HUES64 (cell line): Measurements from ENCODE around the gene GM2A.

Experiments
- H3K27ac ChIP-seq: 2 replicates; pipeline ENCODE4 v1.7.0; 2013; ENCODE audit warnings: low read depth, low read length, inconsistent platforms
- H3K27me3 ChIP-seq: 2 replicates; pipeline ENCODE4 v1.6.1; 2013; ENCODE audit warnings: mild to moderate bottlenecking, low read length; ENCODE audit not compliant: insufficient read depth
- H3K36me3 ChIP-seq: 2 replicates; pipeline ENCODE4 v1.6.1; 2013; ENCODE audit warnings: mild to moderate bottlenecking, low read length; ENCODE audit not compliant: insufficient read depth
- H3K4me1 ChIP-seq: 2 replicates; pipeline ENCODE4 v1.6.1; 2013; ENCODE audit warnings: mild to moderate bottlenecking, low read length, moderate library complexity; ENCODE audit not compliant: insufficient read depth
- H3K4me3 ChIP-seq: 2 replicates; pipeline ENCODE4 v1.5.1; 2013; ENCODE audit warnings: mild to moderate bottlenecking, low read length, moderate library complexity
- H3K9ac ChIP-seq: 2 replicates; pipeline ENCODE4 v1.6.1; 2013; ENCODE audit warnings: mild to moderate bottlenecking, low read depth, low read length
- H3K9me3 ChIP-seq: 2 replicates; pipeline ENCODE4 v1.6.1; 2013; ENCODE audit warnings: low read depth, low read length; ENCODE audit not compliant: insufficient read depth
- WGBS: fragments of 150-250, 120-280 bp; methylation state at CpG from one replicate; pipeline ENCODE4 v1.1.7; 2013; ENCODE audit warnings: missing lambda C conversion rate; 5-methylcytosine and 5-hydroxymethylcytosine counted together

GM2A gene

DNA sequence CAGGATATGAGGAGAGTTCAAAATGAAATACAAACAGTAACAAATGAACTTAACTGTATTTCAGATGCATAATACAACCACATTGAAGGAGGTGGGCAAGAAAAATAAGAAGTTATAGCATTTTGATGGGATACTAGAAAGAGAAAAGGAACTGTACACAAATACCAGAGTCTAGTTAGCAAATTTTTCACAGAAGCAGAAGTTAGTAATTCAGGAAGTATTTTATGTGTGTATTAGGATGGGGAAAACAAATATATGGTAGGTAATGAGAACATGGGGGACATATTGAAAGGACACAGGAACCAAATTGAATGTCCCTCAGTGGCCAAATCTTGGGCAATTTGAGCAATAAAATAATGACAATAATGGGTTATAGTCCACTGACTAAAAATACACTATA lies 18.4 kb downstream of the GM2A start:
- Histone ChIP-seq H3K27me3 (no peaks in the 10 kb centered on the region), H3K9ac (no peak overlapping the region), H3K36me3 (peaks cover 15% of the 10 kb centered on the region), H3K9me3 (no peaks in the 10 kb centered on the region), H3K4me1 (no peaks in the 10 kb centered on the region), H3K4me3 (no peak overlapping the region), H3K27ac (no peak overlapping the region)

DNA sequence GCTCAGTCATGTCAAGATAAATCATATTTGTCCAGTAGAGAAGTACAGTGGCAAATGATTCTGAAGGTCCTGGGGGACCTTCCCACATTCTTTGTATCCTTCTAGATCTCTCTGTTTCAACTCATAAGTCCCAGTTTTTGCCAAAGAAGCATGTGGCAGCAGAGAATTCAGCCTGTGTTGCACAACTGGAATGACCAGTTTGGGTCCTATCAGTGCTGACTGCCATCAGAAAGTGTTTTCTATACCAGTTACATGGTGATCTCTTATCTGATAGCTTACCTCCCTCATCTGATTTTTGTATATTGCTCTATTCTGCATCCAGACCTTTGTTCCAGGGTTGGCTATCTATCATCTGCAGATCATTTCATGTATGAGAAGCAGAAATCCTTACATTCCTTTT lies 21.7 kb downstream of the GM2A start:
- Histone ChIP-seq H3K27ac (no peak overlapping the region), H3K36me3 (no peaks in the 10 kb centered on the region), H3K9ac (no peak overlapping the region), H3K4me3 (no peak overlapping the region), H3K9me3 (no peaks in the 10 kb centered on the region), H3K27me3 (no peaks in the 10 kb centered on the region), H3K4me1 (no peaks in the 10 kb centered on the region)

DNA sequence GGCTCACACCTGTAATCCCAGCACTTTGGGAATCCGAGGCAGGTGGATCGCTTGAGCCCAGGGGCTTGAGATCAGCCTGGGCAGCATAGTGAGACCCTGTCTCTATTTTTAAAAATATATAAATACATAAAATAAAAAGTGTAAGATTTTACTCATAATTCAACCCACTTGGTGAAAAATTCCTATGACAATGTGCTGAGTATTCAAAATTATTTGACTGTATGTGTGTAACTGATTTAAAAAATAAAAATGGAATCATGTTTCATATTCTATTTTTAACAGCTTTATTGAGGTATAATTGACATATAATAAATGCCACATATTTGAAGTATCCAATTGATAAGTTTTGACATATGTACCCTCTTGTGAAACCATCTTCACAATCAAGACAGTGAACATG lies 22.8 kb downstream of the GM2A start:
- Histone ChIP-seq H3K27me3 (no peaks in the 10 kb centered on the region), H3K36me3 (no peaks in the 10 kb centered on the region), H3K4me3 (no peak overlapping the region), H3K27ac (no peak overlapping the region), H3K4me1 (no peaks in the 10 kb centered on the region), H3K9me3 (no peaks in the 10 kb centered on the region), H3K9ac (no peak overlapping the region)
- 95% methylated on average over 2 of the region's 2 CpGs for WGBS

GRCh38 chr5:151278845-151279244 lies 25.9 kb downstream of the GM2A start:
- 85% methylated on average over 5 of the region's 5 CpGs for WGBS
- H3K27me3 ChIP-seq: no peaks in the 10 kb centered on the region
- no peaks in the 10 kb centered on the region for H3K9me3 ChIP-seq
- no peak overlapping the region for H3K9ac ChIP-seq
- no peak overlapping the region for H3K4me3 ChIP-seq
- no peak overlapping the region for H3K27ac ChIP-seq
- no peaks in the 10 kb centered on the region for H3K36me3 ChIP-seq
- no peaks in the 10 kb centered on the region for H3K4me1 ChIP-seq

DNA sequence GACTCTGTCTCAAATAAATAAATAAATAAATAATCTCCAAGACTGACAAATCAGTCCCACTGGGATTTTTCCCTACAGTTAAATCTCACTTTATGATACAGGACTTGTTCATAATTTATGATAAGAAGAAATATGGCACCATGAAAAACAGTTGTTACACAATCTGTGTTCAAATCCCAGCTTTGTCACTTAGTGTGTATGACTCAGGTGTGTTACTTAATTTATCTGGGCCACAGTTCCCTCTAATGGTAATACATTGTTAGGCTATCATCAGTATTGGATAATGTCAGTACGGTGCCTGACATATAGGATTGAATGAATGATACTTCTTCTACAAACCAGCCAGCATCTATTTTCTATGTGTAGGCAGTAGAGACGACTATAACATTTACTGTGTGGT lies 27.5 kb downstream of the GM2A start:
- Histone ChIP-seq H3K4me3 (no peak overlapping the region), H3K36me3 (no peaks in the 10 kb centered on the region), H3K9ac (no peak overlapping the region), H3K4me1 (no peaks in the 10 kb centered on the region), H3K27me3 (no peaks in the 10 kb centered on the region), H3K27ac (no peak overlapping the region), H3K9me3 (no peaks in the 10 kb centered on the region)
- 67% methylated on average over 2 of the region's 2 CpGs for WGBS

- 90% methylated on average over 13 of the region's 13 CpGs for WGBS
- Histone ChIP-seq H3K27me3 (no peaks in the 10 kb centered on the region), H3K4me1 (no peaks in the 10 kb centered on the region), H3K9ac (no peak overlapping the region), H3K4me3 (no peak overlapping the region), H3K9me3 (no peaks in the 10 kb centered on the region), H3K27ac (no peak overlapping the region), H3K36me3 (no peaks in the 10 kb centered on the region)
These were observed 28.1 kb downstream of the GM2A start for GRCh38 chr5:151281001-151281639.

DNA sequence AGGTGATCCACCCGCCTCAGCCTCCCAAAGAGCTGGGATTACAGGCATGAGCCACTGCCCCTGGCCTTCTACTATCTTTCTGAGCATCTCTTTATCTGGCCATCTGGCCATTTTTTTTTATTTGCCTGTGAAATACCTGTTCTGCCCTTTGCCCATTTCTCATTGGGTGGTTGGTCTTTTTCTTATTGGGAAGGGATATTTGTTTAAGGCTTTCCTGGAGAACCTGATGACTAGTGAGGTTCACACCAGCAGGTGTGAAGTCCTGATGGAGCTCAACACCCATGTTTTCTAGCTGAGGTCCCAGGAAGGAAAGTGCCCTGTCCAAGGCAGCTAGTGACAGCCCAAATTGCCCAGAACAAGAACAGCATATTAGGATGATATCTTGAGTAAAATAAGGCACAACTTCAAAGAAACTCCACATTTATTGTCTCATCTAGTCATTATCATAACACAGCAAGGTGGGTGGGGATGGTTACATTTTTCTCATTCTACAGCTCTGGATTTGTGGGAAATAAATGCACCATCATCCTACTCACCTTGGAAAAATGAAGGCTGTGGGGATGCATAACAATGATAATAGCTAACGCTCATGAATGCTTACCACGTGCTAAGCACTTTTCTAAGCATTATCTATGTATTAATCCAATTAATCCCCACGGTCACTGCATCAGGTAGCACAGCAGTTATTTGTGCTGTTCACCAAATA lies 30.3 kb downstream of the GM2A start:
- Histone ChIP-seq H3K4me1 (peaks cover 5% of the 10 kb centered on the region; the same call in 1 of the 2 replicates), H3K9ac (no peak overlapping the region), H3K27me3 (no peaks in the 10 kb centered on the region), H3K27ac (no peak overlapping the region), H3K9me3 (no peaks in the 10 kb centered on the region), H3K4me3 (no peak overlapping the region), H3K36me3 (no peaks in the 10 kb centered on the region)
- 81% methylated on average over 4 of the region's 4 CpGs for WGBS

GRCh38 chr5:151284392-151284967 lies 31.5 kb downstream of the GM2A start:
- Histone ChIP-seq H3K9me3 (no peaks in the 10 kb centered on the region), H3K4me3 (no peak overlapping the region), H3K4me1 (peaks cover 5% of the 10 kb centered on the region; the same call in 1 of the 2 replicates), H3K27me3 (no peaks in the 10 kb centered on the region), H3K27ac (no peak overlapping the region), H3K36me3 (no peaks in the 10 kb centered on the region), H3K9ac (no peak overlapping the region)
- 36% methylated on average over 8 of the region's 8 CpGs for WGBS

DNA sequence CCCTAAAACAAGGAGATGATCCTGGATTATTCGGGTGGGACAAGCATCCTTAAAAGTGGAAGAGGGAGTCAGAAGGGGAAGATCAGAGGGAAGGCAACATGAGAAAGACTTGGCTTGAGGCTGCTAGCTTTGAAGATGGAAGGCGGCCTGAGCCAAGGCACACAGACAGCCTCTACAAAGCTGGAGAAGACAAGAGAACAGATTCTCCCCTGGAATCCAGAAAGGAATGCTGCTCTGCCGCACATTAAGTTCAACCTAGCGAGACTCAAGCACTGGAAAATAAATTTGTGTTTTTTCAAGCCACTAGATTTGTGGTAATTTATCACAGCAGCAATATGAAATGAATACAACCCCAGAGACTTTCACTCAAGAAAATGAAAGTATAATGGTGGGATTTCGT lies 32.7 kb downstream of the GM2A start:
- no peaks in the 10 kb centered on the region for H3K36me3 ChIP-seq
- H3K27me3 ChIP-seq: no peaks in the 10 kb centered on the region
- no peaks in the 10 kb centered on the region for H3K9me3 ChIP-seq
- 93% methylated on average over 4 of the region's 5 CpGs for WGBS
- peaks cover 5% of the 10 kb centered on the region; the same call in 1 of the 2 replicates for H3K4me1 ChIP-seq
- H3K4me3 ChIP-seq: no peak overlapping the region
- no peak overlapping the region for H3K9ac ChIP-seq
- H3K27ac ChIP-seq: no peak overlapping the region

DNA sequence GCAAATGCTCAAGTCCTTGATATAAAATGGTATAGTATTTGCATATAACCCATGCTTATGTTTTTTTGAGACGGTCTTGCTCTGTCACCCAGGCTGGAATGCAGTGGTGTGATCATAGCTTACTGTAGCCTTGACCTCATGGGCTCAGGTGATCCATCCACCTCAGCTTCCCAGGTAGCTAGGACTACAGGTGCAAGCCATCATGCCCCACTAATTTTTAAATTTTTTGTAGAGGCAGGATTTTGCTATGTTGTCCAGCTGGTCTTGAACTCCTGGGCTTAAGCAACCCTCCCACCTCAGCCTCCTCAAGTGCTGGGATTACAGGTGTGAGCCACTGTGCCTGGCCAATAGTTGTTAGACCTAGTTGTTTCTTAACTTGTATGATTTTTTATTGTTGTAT lies 33.3 kb downstream of the GM2A start:
- Histone ChIP-seq H3K9me3 (no peaks in the 10 kb centered on the region), H3K27ac (no peak overlapping the region), H3K27me3 (no peaks in the 10 kb centered on the region), H3K36me3 (no peaks in the 10 kb centered on the region), H3K4me3 (no peak overlapping the region), H3K4me1 (peaks cover 5% of the 10 kb centered on the region; the same call in 1 of the 2 replicates), H3K9ac (no peak overlapping the region)
- 94% methylated on average over 1 of the region's 1 CpG for WGBS

- Histone ChIP-seq H3K27me3 (no peaks in the 10 kb centered on the region), H3K36me3 (no peaks in the 10 kb centered on the region), H3K9me3 (no peaks in the 10 kb centered on the region), H3K27ac (no peak overlapping the region), H3K4me1 (peaks cover 5% of the 10 kb centered on the region; the same call in 1 of the 2 replicates), H3K9ac (no peak overlapping the region), H3K4me3 (no peak overlapping the region)
- 0% methylated on average over 1 of the region's 2 CpGs for WGBS
These were observed 35.2 kb downstream of the GM2A start for GRCh38 chr5:151288180-151288579.
